GF-D8 (cell line): ENCODE data around the gene TTLL1.
A peak's percentile ranks its signal among the peaks of the same experiment; 100 is the strongest.
"Not testable (repeated sequence)": the region's sequence is repeated elsewhere in the genome, so short reads cannot be mapped to it uniquely, and the experiment has no call there.

ENCODE experiments used
- DNase-seq: peaks from one replicate; lab custom pipeline; 2025; lab: John Stamatoyannopoulos, UW

TTLL1 gene

DNA sequence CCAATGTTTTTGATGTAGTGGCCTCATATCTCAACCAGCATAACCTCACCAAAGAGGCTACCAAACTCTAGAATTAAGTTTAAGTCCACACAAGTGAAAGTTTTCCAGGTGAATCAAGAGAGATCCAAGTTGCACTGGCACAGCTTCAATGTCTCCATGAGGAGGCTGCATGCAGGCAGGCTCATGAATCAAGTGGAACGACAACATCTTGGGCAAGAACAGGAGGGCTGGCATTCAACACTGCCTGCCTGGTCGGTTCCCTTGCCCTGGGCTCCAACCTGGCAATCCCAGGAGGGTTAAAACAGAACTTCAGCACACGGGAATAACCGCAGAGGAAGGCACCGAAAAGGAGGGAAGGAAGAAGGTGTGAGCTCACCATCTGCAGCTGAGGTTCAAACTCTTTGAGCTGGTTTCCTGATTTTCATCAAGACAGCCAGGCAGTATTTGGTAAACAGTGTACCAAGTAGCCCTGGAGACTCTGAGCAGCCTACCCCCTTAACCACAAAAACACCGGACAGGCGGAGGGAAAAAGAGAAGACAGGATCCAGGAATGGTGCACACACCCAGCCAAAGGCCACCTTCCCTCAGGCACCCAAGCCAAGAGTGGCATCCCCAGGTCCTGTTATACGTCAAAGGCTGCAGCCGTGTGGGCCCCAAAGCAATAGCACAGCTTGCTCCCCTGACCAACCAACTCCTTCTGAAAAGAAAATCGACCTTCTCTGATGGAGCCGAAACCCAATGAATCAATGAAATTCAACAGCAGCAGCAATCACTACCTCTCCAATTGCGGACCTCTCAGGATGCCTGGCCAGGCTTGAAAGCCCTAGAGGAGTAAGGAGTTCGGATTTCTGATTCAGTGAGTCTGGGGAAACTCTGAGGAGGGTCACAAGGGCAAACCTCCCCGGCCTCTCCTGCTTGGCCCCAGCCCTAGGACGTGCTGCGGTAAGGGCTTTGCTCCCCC lies 75.6 kb downstream of the TTLL1 start:
- DNase-seq = peak; percentile 49

DNA sequence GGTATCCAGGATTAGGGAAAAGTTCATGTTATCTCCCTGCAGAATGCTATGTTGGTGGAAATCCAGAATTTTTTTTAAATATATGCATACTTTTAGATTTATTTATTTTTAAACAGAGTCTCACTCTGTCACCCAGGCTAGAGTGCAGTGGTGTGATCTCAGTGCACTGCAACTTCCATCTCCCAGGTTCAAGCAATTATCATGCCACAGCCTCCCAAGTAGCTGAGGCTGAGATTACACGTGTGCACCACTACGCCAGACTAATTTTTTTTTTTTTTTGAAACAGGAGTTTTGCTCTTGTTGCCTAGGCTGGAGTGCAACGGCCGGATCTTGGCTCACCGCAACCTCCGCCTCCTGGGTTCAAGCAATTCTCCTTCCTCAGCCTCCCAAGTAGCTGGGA lies 76.8 kb downstream of the TTLL1 start:
- DNase-seq = no peak

DNA sequence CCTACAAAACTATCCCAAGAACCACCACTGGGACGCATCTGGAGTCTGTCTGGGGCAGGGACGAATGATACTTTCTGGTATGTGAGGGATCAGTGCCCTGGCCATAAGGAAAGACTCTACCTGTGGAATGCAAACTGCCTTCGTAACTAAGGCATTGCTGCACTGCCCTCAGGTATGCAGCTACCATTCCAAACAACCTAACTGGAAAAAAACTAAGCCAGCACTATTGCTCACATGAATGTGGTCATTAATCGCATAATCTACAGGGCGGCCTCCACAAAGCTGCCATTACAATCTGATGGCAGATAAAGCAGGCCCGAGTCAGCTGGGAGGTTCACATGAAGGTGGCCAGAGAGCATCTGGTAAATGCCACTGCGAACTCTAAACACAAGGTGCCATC lies 78.1 kb downstream of the TTLL1 start:
- no peak for DNase-seq

DNA sequence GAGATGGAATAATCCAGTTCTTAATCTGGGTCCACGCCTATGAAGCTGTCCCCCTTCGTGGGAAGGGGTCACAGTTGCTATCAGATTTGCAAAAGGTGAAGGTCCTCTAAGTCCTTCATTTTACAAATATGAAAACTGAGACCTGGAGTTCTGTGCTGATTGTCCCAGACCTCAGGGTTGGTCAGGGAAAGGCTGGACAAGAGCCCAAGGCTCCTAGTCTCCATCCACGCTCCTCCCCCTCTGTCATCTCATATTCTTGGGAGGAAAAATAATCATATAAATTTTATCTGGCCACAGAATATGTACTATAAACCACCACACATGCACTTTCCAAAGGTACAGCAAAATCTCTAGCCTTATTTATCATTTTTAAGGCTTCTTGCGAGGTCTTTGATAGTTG lies 79.7 kb downstream of the TTLL1 start:
- no peak for DNase-seq

GRCh38 chr22:43008921-43009320 lies 80.3 kb downstream of the TTLL1 start:
- DNase-seq = no peak

- DNase-seq = no peak
Measured at GRCh38 chr22:43008509-43008908, 80.7 kb downstream of the TTLL1 start.

DNA sequence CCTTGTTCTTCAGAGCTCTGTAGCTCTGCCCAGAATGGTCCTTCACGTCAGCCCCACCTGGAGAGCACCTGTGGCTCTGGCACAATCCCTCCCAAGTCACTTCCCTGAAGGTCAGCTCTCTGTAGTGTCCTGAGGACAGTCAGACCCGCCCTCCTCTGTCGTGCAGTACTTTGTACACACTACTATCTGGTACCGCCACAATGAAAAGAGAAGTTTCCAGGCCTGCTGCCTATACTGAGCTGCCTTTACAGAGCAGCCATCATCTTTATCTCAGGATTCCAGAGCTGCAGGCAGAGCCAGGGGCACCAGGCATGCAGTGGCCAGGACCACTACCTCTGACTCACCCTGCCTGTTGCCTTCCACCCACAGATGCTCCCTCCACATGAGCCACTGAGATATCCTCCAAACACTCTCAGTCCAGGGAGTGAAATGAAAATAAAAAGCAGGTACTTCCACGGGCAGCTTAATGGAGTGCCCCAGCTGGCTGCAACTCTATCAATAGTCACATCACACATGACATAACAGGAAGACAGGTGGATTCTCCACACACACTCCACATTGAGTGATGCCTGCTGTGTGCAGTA lies 81.6 kb downstream of the TTLL1 start:
- no peak for DNase-seq

DNA sequence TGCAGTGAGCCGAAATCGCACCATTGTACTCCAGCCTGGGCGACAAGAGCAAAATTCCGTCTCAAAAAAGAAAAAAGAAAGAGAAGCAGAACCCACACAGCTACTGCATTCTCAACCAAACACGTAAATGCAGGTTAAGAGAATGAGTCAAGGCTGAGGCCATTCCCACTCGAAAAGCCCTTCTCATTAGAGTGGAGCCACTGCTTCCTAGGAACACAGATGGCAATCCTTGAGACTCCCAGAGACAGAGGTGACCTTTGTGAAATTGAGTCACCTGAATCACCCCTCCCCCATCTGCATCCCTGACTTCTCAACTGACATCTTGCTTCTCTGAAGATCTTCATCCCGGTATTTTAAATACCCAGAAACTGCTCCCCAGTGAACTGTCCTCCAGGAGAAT lies 82.4 kb downstream of the TTLL1 start:
- no peak for DNase-seq

DNA sequence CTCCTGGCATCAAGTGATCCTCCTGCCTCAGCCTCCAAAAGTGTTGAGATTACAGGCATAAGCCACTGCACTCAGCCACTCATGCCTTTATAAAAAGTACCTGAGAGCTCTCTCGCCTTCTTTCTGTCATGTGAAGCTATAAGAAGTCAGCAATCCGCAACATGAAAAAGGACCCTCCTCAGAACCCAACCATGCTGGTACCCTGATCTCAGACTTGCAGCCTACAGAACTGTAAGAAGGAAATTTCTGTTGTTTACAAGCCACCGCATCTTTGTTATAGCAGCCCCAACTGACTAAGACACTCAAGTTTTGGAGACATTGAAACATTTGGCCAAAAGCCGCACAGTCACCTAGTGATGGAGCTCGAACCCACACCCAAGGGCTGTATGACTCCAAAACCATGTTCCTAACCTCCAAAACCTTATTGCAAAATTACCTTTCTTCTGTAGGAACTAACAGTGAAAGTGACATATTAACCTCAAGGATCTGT lies 83.1 kb downstream of the TTLL1 start:
- no peak for DNase-seq

- DNase-seq = no peak
Measured at GRCh38 chr22:43005106-43005505, 84.1 kb downstream of the TTLL1 start.

- DNase-seq = peak; percentile 91
Measured at GRCh38 chr22:43004362-43005035, 84.7 kb downstream of the TTLL1 start.

- no peak for DNase-seq
Measured at GRCh38 chr22:43002202-43002586, 87.0 kb downstream of the TTLL1 start.

GRCh38 chr22:43001271-43002201 lies 87.7 kb downstream of the TTLL1 start:
- DNase-seq = no peak

DNA sequence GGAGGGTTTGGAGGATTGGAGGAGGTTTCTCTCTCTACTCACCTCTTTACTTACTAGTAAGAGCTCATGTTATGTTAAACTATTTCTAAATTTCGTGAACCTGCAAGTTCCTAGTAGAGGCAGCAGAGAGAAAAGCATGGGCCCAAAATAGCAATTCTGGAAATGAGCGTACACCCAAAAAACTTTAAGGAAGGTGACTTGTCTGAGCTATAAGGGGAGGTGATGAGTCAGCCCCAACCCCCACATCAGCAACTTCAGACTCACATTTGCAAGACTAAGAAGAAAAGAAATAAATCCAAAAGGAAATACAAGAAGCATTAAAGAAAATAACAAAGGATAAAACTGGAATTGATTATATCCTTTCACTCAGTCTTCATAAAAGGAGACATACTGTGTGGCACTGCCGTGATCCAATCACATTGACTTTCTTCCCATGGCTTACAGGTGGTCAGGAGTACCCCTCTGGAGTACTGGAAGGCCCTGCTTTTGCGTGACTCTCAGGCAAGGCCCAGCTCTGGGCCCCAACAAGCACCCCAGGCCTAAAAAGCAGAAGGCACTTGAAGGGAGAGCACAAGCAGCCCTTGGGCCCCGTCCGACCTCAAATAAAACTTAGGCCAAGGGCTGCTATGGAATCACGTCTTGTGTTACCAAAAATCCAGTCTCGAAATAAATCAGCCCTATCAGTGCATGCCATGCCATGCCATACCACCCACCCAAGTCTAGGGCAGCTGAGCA lies 88.6 kb downstream of the TTLL1 start:
- no peak for DNase-seq

- no peak for DNase-seq
Measured at GRCh38 chr22:42997582-42998090, 91.6 kb downstream of the TTLL1 start.

GRCh38 chr22:42996646-42997365 lies 92.4 kb downstream of the TTLL1 start:
- no peak for DNase-seq

- DNase-seq = not testable (repeated sequence)
Measured at GRCh38 chr22:42995654-42996053, 93.5 kb downstream of the TTLL1 start.

GRCh38 chr22:42994917-42995562 lies 94.2 kb downstream of the TTLL1 start:
- DNase-seq = peak; percentile 90

DNA sequence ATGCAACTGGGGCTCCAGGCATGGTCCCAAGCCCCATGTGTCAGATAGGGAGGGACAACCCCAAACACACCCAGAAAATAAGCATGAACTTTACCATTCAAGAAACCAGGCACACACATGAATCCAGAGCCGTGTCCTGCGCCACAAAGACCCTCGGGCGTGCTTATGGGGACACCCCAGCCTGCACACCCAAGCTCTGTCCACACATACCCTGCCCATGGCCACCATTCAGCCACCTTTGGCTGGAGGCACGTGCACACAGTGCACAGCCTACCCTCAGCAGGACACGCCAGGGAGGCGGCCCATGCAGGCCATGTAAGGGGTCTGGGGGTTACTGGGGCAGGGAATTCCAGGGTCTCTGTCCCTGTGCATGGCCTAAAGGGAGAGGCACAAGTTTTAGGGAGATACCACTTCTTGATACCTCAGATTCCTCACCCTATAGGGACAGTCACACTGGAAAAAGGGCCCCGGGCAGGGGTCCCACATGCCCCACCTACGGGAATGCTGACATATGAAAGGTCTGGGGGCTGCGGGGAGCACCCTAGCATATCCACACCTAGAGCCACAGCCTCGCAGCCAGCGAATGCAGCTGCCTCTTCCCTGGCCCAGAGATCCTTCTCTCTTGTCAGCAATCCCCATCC lies 94.8 kb downstream of the TTLL1 start:
- no peak for DNase-seq
